Measurements from ENCODE around the gene SLBP. TPM values are rescaled to one million over a fixed set of nuclear protein-coding genes. Genes with fewer than 3 reads are reported as not detected.

Gene SLBP
- total RNA-seq, 3 donors from 2014 or later, result 21.9 to 31.7 (median 30.6) TPM

DNA sequence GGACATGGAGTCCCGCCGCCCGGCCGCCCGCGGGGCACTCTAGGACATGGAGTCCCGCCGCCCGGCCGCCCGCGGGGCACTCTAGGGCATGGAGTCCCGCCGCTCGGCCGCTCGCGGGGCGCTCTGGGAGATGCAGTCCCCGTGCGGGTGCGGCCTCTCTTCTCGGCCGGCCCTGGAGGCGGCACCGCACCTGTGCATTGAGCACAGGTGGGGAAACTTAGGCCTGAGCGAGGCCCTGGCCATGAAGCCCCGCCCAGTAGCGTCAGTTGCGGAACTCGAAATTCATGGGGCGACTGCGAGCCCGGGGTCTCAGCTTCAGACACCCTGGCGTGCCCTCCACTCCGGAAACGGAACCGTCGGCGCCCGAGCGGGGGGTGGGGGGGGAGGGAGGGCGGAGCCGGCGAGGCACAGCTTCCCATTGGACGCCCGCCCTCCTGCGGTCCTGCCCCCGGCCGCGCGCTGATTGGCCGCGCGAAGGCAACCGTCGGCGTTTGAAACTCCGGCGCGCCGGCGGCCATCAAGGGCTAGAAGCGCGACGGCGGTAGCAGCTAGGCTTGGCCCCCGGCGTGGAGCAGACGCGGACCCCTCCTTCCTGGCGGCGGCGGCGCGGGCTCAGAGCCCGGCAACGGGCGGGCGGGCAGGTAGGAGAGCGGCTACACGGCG, 9.0 kb upstream of the SLBP start, which contains the start of the genes TACC3 and TMEM129:
TSS of gene TACC3 (plus strand) at position 519 of the 663 bp plus-strand sequence. CDS start 1,901 bp downstream, outside the sequence.
TSS of gene TMEM129 (minus strand) at position 321 of the 663 bp plus-strand sequence. CDS start 486 bp downstream, outside the sequence.
- Histone ChIP-seq H3K36me3 (ENCODE audit: low read depth) (no peaks in the 10 kb centered on the region), H3K4me3 (peak within 1 kb of the TSS; percentile 72), H3K9me3 (no peaks in the 10 kb centered on the region), H3K4me1 (ENCODE audit: low read depth) (peaks cover 35% of the 10 kb centered on the region)
- ATAC-seq (peak; percentile 87), DNase-seq (peak; percentile 96 to 98 (median 97))
- intact Hi-C loops (cut with DNase I, micrococcal nuclease), result no loop called here
- TF ChIP-seq, protein P1, sequence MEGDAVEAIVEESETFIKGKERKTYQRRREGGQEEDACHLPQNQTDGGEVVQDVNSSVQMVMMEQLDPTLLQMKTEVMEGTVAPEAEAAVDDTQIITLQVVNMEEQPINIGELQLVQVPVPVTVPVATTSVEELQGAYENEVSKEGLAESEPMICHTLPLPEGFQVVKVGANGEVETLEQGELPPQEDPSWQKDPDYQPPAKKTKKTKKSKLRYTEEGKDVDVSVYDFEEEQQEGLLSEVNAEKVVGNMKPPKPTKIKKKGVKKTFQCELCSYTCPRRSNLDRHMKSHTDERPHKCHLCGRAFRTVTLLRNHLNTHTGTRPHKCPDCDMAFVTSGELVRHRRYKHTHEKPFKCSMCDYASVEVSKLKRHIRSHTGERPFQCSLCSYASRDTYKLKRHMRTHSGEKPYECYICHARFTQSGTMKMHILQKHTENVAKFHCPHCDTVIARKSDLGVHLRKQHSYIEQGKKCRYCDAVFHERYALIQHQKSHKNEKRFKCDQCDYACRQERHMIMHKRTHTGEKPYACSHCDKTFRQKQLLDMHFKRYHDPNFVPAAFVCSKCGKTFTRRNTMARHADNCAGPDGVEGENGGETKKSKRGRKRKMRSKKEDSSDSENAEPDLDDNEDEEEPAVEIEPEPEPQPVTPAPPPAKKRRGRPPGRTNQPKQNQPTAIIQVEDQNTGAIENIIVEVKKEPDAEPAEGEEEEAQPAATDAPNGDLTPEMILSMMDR (IDR thresholded peaks at IDR 0.05), result no peak

DNA sequence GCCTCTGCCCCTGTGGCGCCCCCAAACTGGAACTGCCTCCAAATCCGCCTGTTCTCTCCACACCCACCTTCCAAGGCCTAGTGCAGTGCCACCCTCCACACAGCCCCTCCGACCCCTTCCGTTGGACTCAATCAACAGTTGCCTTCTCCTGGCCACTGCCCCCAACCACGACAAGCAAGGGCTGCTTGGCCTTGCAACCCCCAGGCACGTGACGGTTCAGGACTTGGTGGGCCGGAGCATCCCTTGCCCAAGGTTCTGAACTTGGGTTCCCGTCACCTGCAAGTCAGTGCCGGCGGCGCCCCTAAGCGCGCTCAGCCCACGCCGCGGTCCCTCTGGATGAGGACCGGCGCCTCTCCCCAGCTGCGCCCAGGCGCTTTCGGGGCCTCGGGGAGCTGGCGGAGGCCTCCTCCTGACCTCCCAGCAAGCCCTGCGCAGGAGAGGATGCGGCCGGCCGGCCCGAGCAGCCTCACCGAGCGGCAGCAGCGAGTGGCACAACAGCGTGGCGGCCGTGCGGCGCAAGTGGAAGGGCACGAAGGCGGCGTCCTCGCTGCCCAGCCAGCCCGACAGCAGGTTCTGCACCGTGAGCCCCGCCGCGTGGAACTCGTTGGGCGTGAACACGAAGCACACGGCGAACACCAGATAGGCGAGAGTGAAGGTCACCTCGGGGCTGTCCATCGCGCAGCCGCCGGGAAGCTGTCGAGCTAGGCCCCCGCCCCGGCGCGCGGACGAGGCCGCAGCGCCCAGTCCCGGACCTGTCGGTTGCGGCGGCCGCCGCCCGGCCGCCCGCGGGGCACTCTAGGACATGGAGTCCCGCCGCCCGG, 8.3 kb upstream of the SLBP start:
- Histone ChIP-seq H3K36me3 (ENCODE audit: low read depth) (no peaks in the 10 kb centered on the region), H3K4me1 (ENCODE audit: low read depth) (peaks cover 37% of the 10 kb centered on the region), H3K9me3 (no peaks in the 10 kb centered on the region), H3K4me3 (peak overlapping the region; percentile 72)
- intact Hi-C loops (cut with DNase I, micrococcal nuclease), result no loop called here
- DNase-seq (peak; percentile 60 to 85 (median 80)), ATAC-seq (peak; percentile 56)
- TF ChIP-seq, protein P1 (IDR thresholded peaks at IDR 0.05), result no peak

DNA sequence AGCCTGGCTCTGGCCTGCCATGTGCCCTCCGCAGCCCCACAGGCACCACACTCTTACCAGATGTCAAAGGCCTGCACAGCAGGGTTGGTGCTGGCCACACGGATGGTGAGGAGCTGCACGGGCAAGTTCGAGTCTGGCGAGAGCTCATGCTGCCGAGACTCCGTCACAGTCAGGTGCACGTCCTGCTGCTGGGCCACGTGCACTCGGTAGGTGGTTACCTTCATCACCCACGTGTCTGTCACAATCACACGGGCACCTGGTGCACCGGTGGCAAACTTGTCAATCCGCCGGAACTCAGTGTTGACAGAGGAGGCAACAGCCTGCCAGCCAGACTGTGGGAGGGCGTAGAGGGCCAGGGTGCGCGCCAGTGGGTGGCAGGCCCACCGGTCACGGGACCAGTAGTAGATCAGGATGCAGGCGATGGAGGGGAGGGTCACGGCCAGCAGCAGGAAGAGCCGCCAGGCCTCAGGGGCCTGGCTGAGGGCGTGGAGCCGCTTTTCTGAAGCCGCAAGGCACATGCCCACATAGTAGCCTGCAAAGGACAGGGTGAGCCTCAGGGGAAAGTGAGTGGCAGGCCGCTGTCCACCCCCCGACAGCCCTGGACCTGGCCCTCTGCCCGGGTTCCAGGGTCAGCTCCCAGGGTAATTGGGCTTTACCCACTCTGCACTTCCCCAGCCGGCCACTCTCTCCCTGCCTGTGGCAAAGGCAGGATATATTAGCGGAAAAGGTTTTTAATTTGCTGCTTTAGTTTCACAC, 6.2 kb upstream of the SLBP start:
- no peak for DNase-seq
- Histone ChIP-seq H3K4me3 (no peak overlapping the region), H3K36me3 (ENCODE audit: low read depth) (no peaks in the 10 kb centered on the region), H3K4me1 (ENCODE audit: low read depth) (peaks cover 51% of the 10 kb centered on the region), H3K9me3 (no peaks in the 10 kb centered on the region)
- TF ChIP-seq, protein P1 (IDR thresholded peaks at IDR 0.05), result no peak
- intact Hi-C loops (cut with DNase I, micrococcal nuclease), result no loop called here
- no peak for ATAC-seq

DNA sequence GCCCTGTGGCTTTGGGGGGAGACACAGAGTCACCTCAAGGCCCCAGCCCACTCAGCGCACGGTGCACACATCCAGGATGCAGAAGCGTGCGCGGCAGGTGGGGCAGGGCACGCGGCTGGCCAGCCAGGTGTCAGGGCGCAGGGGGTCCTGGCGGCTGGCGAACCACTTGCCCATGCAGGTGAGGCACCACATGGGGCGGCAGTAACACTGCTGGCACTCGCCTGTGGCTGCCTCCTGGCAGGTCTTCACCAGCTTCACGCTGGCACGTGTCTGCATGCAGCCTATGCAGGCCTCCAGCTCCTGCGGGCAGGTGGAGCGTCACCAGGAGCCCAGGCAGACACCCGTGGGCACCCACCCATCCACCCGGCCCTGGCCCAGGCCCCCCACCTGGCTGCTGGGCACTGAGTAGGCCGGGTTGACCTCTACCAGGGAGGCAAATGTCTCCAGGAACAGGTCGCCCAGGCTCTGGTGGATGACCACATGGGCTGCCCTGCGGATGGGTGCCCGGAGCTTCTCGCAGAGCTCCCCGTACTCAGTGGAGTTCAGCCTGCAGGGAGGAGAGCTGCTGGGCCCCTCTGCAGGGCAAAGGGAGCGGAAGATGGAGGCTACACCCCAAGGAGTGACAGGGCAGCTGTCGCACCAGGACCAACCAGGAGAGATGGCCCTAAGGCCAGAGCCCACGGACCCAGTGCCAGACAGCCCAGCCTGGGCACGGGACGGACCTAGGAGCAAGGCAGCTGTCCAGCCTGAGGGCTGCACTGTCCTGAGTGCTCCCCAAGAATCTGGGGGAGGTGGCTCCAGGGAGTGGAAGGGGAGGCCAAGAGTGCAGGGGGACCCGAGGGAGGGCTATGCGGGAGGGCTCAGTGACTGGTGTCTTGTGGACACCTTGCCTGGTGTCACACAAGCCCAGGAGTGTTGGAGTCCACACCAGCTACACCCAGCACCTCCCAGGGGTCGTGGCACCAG, 5.3 kb upstream of the SLBP start:
- no peaks in the 10 kb centered on the region for H3K36me3 ChIP-seq (ENCODE audit: low read depth)
- no peak for ATAC-seq
- H3K9me3 ChIP-seq, result no peaks in the 10 kb centered on the region
- no peak overlapping the region for H3K4me3 ChIP-seq
- peaks cover 45% of the 10 kb centered on the region for H3K4me1 ChIP-seq (ENCODE audit: low read depth)
- peak in 1 of 3 donors; percentile 50 for DNase-seq
- TF ChIP-seq, protein P1 (IDR thresholded peaks at IDR 0.05), result no peak
- intact Hi-C loops (cut with DNase I, micrococcal nuclease), result no loop called here
